HG03520 (cell line): ENCODE results near the gene PCYT1A.
A peak's percentile ranks its signal among the peaks of the same experiment; 100 is the strongest.
"Not testable (repeated sequence)": the region's sequence is repeated elsewhere in the genome, so short reads cannot be mapped to it uniquely, and the experiment has no call there.

Source experiments
- ATAC-seq: cut with Tn5 transposase; IDR thresholded peaks from one replicate; pipeline ENCODE4 v1.9.1; 2021; ENCODE audit warnings: mild to moderate bottlenecking, moderate library complexity; ENCODE audit not compliant: unreplicated experiment

Gene PCYT1A

GRCh38 chr3:196287440-196288140, at the start of gene PCYT1A:
Gene PCYT1A, minus strand, starts transcription at chr3:196287726. Its CDS starts 17,195 bp downstream, at chr3:196270531.
- ATAC-seq: peak; percentile 61

DNA sequence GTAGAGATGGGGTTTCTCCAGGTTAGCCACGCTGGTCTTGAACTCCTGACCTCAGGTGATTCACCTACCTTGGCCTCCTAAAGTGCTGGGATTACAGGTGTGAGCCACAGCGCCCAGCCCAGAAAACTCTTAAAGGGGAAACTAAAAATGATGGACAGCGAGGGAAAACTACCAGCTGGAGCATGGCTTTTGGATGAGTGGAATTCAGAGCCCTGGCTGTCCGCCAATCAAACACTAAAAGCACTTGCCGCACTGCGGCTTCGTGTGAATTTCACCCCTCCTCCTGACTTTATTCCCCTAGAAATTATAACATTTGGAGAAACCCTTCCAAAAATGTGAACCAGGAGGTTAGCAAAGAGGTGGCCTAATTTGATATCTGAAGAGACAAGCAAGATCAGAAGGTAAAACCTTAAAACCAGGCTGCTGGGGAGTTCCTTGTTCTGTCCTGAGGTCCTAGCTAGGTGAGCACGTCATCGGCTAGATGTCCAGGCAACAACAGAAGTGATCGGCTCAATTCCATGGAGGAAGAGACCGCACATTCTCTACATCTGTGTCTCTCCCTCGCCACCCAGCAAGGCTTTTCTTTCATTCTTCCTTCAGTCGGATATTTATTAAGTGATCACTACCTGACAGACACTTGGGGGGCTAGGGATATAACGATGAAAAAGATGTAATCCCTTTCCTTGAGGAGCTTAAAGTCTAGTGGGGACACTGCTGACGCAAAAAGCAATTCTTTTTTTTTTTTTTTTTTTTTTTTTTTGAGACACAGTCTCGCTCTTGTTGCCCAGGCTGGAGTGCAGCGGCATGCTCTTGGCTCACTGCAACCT, 49.0 kb upstream of the PCYT1A start:
- ATAC-seq: no peak

GRCh38 chr3:196335503-196335948, 48.0 kb upstream of the PCYT1A start:
- ATAC-seq: no peak

DNA sequence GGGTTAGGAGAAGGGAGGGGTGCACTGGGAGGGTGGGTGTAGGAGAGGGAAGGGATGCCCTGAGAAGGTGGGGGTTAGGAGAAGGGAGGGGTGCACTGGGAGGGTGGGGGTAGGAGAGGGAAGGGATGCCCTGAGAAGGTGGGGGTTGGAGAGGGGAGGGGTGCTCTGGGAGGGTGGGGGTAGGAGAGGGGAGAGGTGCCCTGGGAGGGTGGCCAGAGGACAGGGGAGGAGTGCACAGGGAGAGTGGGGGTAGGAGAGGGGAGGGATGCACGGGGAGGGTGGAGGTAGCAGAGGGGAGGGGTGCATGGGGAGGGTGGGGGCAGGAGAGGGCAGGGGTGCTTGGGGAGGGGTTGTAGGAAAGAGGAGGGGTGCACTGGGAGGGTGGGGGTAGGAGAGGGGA, 47.5 kb upstream of the PCYT1A start:
- no peak for ATAC-seq

DNA sequence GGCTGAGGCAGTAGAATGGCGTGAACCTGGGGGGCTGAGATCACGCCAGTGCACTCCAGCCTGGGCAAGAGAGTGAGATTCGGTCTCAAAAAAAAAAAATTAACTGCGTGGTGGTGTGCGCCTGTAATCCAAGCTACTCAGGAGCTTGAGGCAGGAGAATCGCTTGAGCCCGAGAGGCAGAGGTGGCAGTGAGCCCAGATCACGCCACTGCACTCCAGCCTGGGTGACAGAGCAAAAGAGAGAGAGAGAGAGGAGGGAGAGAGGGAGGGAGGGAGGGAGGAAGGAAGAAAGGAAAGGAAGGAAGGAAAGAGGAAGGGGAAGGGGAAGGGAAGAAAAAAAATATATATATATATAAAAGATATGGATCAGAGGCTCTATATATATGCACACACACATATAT, 44.6 kb upstream of the PCYT1A start:
- no peak for ATAC-seq

- no peak for ATAC-seq
Measured at GRCh38 chr3:196327405-196327804, 39.9 kb upstream of the PCYT1A start.

GRCh38 chr3:196326936-196327335, 39.4 kb upstream of the PCYT1A start:
- ATAC-seq: no peak

- no peak for ATAC-seq
Measured at GRCh38 chr3:196323691-196324090, 36.2 kb upstream of the PCYT1A start.

DNA sequence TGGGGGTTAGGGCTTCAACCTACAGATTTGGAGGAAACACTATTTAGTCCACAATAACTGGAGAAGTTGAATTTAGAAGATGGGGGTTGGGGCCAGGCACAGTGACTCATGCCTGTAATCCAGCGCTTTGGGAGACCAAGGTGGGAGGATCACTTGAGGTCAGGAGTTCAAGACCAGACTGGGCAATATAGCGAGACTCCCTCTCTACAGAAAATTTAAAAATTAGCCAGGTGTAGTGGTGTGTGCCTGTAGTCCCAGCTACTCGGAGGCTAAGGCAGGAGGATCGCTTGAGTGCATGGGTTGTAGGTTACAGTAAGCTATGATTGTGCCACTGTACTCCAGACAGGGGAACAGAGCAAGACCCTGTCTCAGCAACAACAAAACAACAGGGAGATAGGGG, 35.5 kb upstream of the PCYT1A start:
- ATAC-seq: no peak

DNA sequence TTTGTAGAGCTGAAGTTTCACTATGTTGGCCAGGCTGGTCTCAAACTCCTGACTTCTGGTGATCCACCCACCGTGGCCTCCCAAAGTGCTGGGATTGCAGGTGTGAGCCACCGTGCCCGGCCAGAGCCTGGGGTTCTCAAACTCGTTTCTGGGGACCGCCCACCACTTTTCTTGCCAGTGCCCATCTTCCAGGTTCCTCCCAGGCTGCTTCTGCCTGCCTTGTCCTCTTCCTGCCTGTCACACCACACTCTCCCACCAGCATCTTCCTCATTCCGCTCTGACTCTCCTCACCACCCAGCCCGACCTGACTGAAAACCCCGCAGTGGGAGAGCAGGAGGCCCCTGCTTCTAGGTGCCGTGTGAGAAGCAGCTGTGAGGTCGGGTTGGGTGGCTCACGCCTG, 33.6 kb upstream of the PCYT1A start:
- no peak for ATAC-seq

- ATAC-seq: no peak
Measured at GRCh38 chr3:196320137-196320536, 32.6 kb upstream of the PCYT1A start.

GRCh38 chr3:196317687-196318467, 30.4 kb upstream of the PCYT1A start, which contains the start of gene DYNLT2B:
Gene DYNLT2B, minus strand, starts transcription at chr3:196318240. Its CDS starts 88 bp downstream, at chr3:196318152.
- peak; percentile 81 for ATAC-seq

DNA sequence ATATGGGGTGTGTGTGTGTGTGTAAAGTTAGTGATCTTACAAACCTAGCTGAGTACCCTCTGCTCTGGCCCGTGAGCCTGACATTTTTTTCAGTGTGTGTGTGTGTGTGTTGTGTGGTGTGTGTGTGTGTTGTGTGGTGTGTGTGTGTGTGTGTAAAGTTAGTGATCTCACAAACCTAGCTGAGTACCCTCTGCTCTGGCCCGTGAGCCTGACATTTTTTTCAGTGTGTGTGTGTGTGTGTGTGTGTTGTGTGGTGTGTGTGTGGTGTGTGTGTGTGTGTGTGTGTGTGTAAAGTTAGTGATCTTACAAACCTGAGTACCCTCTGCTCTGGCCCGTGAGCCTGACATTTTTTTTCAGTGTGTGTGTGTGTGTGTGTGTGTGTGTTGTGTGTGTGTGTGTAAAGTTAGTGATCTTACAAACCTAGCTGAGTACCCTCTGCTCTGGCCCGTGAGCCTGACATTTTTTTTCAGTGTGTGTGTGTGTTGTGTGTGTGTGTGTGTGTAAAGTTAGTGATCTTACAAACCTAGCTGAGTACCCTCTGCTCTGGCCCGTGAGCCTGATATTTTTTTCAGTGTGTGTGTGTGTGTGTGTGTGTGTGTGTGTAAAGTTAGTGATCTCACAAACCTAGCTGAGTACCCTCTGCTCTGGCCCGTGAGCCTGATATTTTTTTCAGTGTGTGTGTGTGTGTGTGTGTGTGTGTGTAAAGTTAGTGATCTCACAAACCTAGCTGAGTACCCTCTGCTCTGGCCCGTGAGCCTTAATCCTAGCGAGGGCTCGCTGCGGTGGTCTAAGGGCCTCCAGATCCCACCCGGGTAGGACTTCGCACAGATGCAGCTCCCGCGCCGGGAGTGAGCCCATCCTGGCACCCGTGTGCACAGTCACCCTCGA, 29.5 kb upstream of the PCYT1A start:
- not testable (repeated sequence) for ATAC-seq

GRCh38 chr3:196315821-196316220, 28.3 kb upstream of the PCYT1A start:
- no peak for ATAC-seq

GRCh38 chr3:196314597-196314996, 27.1 kb upstream of the PCYT1A start:
- ATAC-seq: no peak

DNA sequence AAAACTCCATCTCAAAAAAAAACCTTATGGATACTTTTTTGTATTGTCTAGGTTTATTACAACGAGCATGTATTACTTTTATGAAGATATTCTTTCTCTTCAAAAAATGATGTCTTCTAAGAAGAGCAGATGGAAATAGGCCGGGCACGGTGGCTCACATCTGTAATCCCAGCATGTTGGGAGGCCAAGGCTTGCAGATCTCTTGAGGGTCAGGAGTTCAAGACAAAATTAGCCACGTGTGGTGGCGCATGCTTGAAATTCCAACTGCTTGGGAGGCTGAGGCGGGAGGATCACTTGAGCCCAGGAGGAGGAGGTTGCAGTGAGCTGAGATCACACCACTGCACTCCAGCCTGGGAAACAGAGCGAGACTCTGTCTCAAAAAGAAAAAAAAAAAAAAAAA, 26.6 kb upstream of the PCYT1A start:
- ATAC-seq: not testable (repeated sequence)

- ATAC-seq: not testable (repeated sequence)
Measured at GRCh38 chr3:196302960-196303359, 15.4 kb upstream of the PCYT1A start.

- not testable (repeated sequence) for ATAC-seq
Measured at GRCh38 chr3:196302551-196302950, 15.0 kb upstream of the PCYT1A start.

- no peak for ATAC-seq
Measured at GRCh38 chr3:196298521-196298920, 11.0 kb upstream of the PCYT1A start.

GRCh38 chr3:196292286-196292923, 4.9 kb upstream of the PCYT1A start:
- ATAC-seq: peak; percentile 38
